Caco-2 (cell line): ENCODE data around the gene KMT2D. TPM values are rescaled to one million over a fixed set of nuclear protein-coding genes. Genes with fewer than 3 reads are reported as not detected.
A peak's percentile ranks its signal among the peaks of the same experiment; 100 is the strongest.

Experiments used
- BruUV-seq: library from RNA; stranded (reverse); fragments of 400-500 nt; replicated peaks from 2 replicates; lab custom pipeline; 2021; lab: Mats Ljungman, UMichigan
- CTCF ChIA-PET: fragments of 300-600 bp; sonication (Branson Sonifier 250); formaldehyde crosslinking; loops from one replicate; lab custom pipeline; 2022; ENCODE audit warnings: antibody characterized with exemption; lab: Charles Lee
- POLR2A ChIA-PET: fragments of 300-600 bp; sonication (Branson Sonifier 250); formaldehyde crosslinking; loops from one replicate; lab custom pipeline; 2022; ENCODE audit warnings: antibody characterized with exemption; lab: Charles Lee
- DNase-seq, 2 experiments: peaks; one replicate each; pipeline versions ENCODE4 v3.0.0 to v3.0.0-alpha.2; 2020 to 2022
- H3K27me3 ChIP-seq: replicated peaks from 2 replicates; pipeline ENCODE4 v1.6.0; 2011; ENCODE audit warnings: low read length; ENCODE audit not compliant: control insufficient read depth, insufficient read depth
- H3K36me3 ChIP-seq: 2 replicates; pipeline ENCODE4 v1.5.1; 2011; ENCODE audit warnings: low read length; ENCODE audit not compliant: control insufficient read depth, insufficient read depth
- H3K4me1 ChIP-seq: fragments of 250-450 bp; sonication (Bioruptor Pico); 2 replicates; pipeline ENCODE4 v1.5.1; 2020; ENCODE audit warnings: mild to moderate bottlenecking
- H3K4me3 ChIP-seq: 2 replicates; pipeline ENCODE4 v1.5.1; 2011; ENCODE audit warnings: low read depth, mild to moderate bottlenecking, control low read depth, low read length
- H3K9me3 ChIP-seq: fragments of 250-450 bp; sonication (Bioruptor Pico); 2 replicates; pipeline ENCODE4 v1.5.1; 2020; ENCODE audit warnings: mild to moderate bottlenecking, moderate library complexity
- H3K27ac Mint-ChIP-seq: one replicate; pipeline ENCODE4 v1.8.0; 2022; ENCODE audit warnings: mixed read lengths; ENCODE audit not compliant: unreplicated experiment
- H3K27me3 Mint-ChIP-seq: one replicate; pipeline ENCODE4 v1.8.0; 2022; ENCODE audit warnings: mixed read lengths; ENCODE audit not compliant: insufficient read depth, unreplicated experiment
- H3K36me3 Mint-ChIP-seq: one replicate; pipeline ENCODE4 v1.8.0; 2022; ENCODE audit warnings: mild to moderate bottlenecking, mixed read lengths; ENCODE audit not compliant: insufficient read depth, unreplicated experiment
- H3K4me1 Mint-ChIP-seq: one replicate; pipeline ENCODE4 v1.8.0; 2022; ENCODE audit warnings: low read depth, mixed read lengths; ENCODE audit not compliant: unreplicated experiment
- H3K4me3 Mint-ChIP-seq: one replicate; pipeline ENCODE4 v1.8.0; 2022; ENCODE audit warnings: mild to moderate bottlenecking, moderate library complexity, mixed read lengths; ENCODE audit not compliant: unreplicated experiment
- H3K9me3 Mint-ChIP-seq: one replicate; pipeline ENCODE4 v1.8.0; 2022; ENCODE audit warnings: mixed read lengths; ENCODE audit not compliant: unreplicated experiment
- intact Hi-C: fragments of 100-400 bp; cut with micrococcal nuclease; formaldehyde crosslinking; loops from one replicate; pipeline ENCODE4 v1.10.0; 2022; ENCODE audit not compliant: unreplicated experiment
- total RNA-seq: library from RNA; stranded (reverse); gene quantifications from 2 replicates; pipeline ENCODE4 v1.2.3, GENCODE V29; 2022
- TF ChIP-seq, protein P1 (sequence below), 2 experiments: fragments of 200-600 bp in 1 of 2; IDR thresholded peaks; 1 replicate in 1 of 2; 2 replicates in 1 of 2; pipeline versions ENCODE4 v1.5.1 to v1.8.0; 2011 to 2022; ENCODE audit warnings: antibody characterized with exemption in 1 of 2, control low read depth in 1 of 2, inconsistent platforms in 1 of 2, low read depth in 1 of 2, low read length in 1 of 2, mild to moderate bottlenecking in 1 of 2, moderate library complexity in 1 of 2; ENCODE audit not compliant: insufficient read depth in 1 of 2, severe bottlenecking in 1 of 2, unreplicated experiment in 1 of 2

KMT2D gene
- total RNA-seq, 1 experiment from 2014 or later, result 139 TPM

- no peak for DNase-seq
- CTCF ChIA-PET, result interaction anchor here (0.9 to 1.2 kb wide), 2 partner anchors 12 to 13 kb away, joined by 3 read pairs; partner anchors contain the start of gene RHEBL1
- Mint-ChIP-seq H3K36me3 (peaks cover 42% of the 10 kb centered on the region), H3K4me1 (peaks cover 16% of the 10 kb centered on the region), H3K27ac (peak overlapping the region; percentile 68), H3K4me3 (peak overlapping the region; percentile 83), H3K9me3 (no peaks in the 10 kb centered on the region), H3K27me3 (no peaks in the 10 kb centered on the region)
- Histone ChIP-seq H3K36me3 (peaks cover 12% of the 10 kb centered on the region), H3K4me3 (peak overlapping the region; percentile 91), H3K4me1 (peaks cover 17% of the 10 kb centered on the region), H3K27me3 (no peaks in the 10 kb centered on the region), H3K9me3 (no peaks in the 10 kb centered on the region)
- TF ChIP-seq, protein P1, sequence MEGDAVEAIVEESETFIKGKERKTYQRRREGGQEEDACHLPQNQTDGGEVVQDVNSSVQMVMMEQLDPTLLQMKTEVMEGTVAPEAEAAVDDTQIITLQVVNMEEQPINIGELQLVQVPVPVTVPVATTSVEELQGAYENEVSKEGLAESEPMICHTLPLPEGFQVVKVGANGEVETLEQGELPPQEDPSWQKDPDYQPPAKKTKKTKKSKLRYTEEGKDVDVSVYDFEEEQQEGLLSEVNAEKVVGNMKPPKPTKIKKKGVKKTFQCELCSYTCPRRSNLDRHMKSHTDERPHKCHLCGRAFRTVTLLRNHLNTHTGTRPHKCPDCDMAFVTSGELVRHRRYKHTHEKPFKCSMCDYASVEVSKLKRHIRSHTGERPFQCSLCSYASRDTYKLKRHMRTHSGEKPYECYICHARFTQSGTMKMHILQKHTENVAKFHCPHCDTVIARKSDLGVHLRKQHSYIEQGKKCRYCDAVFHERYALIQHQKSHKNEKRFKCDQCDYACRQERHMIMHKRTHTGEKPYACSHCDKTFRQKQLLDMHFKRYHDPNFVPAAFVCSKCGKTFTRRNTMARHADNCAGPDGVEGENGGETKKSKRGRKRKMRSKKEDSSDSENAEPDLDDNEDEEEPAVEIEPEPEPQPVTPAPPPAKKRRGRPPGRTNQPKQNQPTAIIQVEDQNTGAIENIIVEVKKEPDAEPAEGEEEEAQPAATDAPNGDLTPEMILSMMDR (IDR thresholded peaks at IDR 0.05; ENCODE audit: insufficient read depth in 1 of 2, low read depth in 1 of 2, low read length in 1 of 2, severe bottlenecking in 1 of 2, unreplicated experiment in 1 of 2), result no peak
- intact Hi-C loops, result no loop called here
- no TSS peak for BruUV-seq
- POLR2A ChIA-PET, result interaction anchor here (1.1 kb wide), 1 partner anchor 73 kb away, joined by 3 read pairs; the partner anchor contains the start of gene TUBA1B
Observed at GRCh38 chr12:49057888-49058287, 2.7 kb downstream of the KMT2D start.

DNA sequence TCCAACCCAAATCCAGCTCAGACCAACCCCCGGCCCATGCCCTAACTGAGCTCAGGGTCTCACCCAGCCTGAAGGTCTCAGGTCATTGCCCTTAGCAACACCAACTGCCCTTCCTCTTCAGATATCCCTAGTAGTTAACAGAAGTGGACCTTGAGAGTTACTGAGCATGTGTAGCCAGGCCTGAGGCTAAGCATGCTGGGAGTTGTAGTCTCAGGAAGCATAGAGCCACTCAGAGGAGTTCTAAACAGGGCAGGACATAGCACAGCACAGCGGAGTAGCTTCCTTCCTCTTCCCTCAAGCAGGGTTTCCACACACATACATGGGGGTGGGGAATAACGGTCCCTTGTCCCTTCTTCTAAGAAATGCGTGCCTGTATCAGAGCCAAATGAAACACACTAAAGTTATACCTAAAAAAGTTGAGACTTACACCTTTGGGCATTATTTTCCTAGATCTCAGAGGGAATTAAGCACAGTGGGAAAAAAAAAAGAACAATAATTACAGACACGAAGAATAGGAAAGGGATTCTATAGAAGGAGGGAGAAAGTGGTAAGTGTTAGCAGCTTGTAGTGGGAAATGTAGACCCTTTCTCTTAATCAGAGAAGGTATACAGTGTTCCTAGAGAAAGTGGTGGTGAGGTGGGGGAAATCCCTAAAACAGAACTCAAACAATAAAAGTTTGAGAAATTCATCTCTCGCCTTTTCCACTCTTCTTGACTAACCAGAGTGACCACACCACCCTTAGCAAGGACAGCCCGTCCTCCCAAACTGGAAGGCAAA lies 4.4 kb downstream of the KMT2D start:
- TF ChIP-seq, protein P1 (IDR thresholded peaks at IDR 0.05; ENCODE audit: insufficient read depth in 1 of 2, low read depth in 1 of 2, low read length in 1 of 2, severe bottlenecking in 1 of 2, unreplicated experiment in 1 of 2), result no peak
- no peaks in the 10 kb centered on the region for H3K9me3 ChIP-seq
- Mint-ChIP-seq H3K9me3 (no peaks in the 10 kb centered on the region), H3K36me3 (peaks cover 59% of the 10 kb centered on the region), H3K27ac (peak overlapping the region; percentile 12), H3K4me3 (peak overlapping the region; percentile 26), H3K4me1 (peaks cover 16% of the 10 kb centered on the region), H3K27me3 (no peaks in the 10 kb centered on the region)
- H3K4me1 ChIP-seq, result peaks cover 17% of the 10 kb centered on the region
- H3K36me3 ChIP-seq, result peaks cover 12% of the 10 kb centered on the region
- no peak overlapping the region for H3K4me3 ChIP-seq
- H3K27me3 ChIP-seq, result no peaks in the 10 kb centered on the region
- no TSS peak for BruUV-seq
- POLR2A ChIA-PET, result no interaction called here
- DNase-seq, result peak; percentile 35 to 45
- intact Hi-C loops, result no loop called here
- CTCF ChIA-PET, result no interaction called here

GRCh38 chr12:49055092-49055491 lies 5.5 kb downstream of the KMT2D start:
- Mint-ChIP-seq H3K36me3 (peaks cover 63% of the 10 kb centered on the region), H3K9me3 (no peaks in the 10 kb centered on the region)

More at GRCh38 chr12:49055092-49055491, 5.5 kb downstream of the KMT2D start:
- H3K27ac Mint-ChIP-seq, result no peak overlapping the region
- peaks cover 16% of the 10 kb centered on the region for H3K4me1 Mint-ChIP-seq
- peaks cover 17% of the 10 kb centered on the region for H3K4me1 ChIP-seq
- H3K4me3 ChIP-seq, result no peak overlapping the region
- TF ChIP-seq, protein P1 (IDR thresholded peaks at IDR 0.05; ENCODE audit: insufficient read depth in 1 of 2, low read depth in 1 of 2, low read length in 1 of 2, severe bottlenecking in 1 of 2, unreplicated experiment in 1 of 2), result no peak
- H3K27me3 Mint-ChIP-seq, result no peaks in the 10 kb centered on the region
- no peak for DNase-seq
- ChIA-PET CTCF (no interaction called here), POLR2A (no interaction called here)
- H3K9me3 ChIP-seq, result no peaks in the 10 kb centered on the region
- no peaks in the 10 kb centered on the region for H3K27me3 ChIP-seq
- H3K4me3 Mint-ChIP-seq, result no peak overlapping the region
- peaks cover 15% of the 10 kb centered on the region for H3K36me3 ChIP-seq
- BruUV-seq, result no TSS peak
- intact Hi-C loops, result no loop called here
